Rectal smooth muscle tissue (tissue), 1 donor: ENCODE measurements around the gene MAP9.
A peak's percentile ranks its signal among the peaks of the same experiment; 100 is the strongest.

ENCODE experiments used
- H3K27ac ChIP-seq: one replicate; pipeline ENCODE4 v1.7.0; 2013; ENCODE audit warnings: low read depth, low read length, inconsistent platforms
- H3K27me3 ChIP-seq: one replicate; pipeline ENCODE4 v1.7.0; 2013; ENCODE audit warnings: low read length; ENCODE audit not compliant: control insufficient read depth, insufficient read depth
- H3K36me3 ChIP-seq: one replicate; pipeline ENCODE4 v1.7.0; 2013; ENCODE audit warnings: low read length; ENCODE audit not compliant: control insufficient read depth, insufficient read depth
- H3K4me1 ChIP-seq: one replicate; pipeline ENCODE4 v1.7.0; 2013; ENCODE audit warnings: low read length; ENCODE audit not compliant: control insufficient read depth, insufficient read depth
- H3K4me3 ChIP-seq: one replicate; pipeline ENCODE4 v1.7.0; 2013; ENCODE audit warnings: low read length
- H3K9ac ChIP-seq: one replicate; pipeline ENCODE4 v1.7.0; 2013; ENCODE audit warnings: low read length

Gene MAP9

DNA sequence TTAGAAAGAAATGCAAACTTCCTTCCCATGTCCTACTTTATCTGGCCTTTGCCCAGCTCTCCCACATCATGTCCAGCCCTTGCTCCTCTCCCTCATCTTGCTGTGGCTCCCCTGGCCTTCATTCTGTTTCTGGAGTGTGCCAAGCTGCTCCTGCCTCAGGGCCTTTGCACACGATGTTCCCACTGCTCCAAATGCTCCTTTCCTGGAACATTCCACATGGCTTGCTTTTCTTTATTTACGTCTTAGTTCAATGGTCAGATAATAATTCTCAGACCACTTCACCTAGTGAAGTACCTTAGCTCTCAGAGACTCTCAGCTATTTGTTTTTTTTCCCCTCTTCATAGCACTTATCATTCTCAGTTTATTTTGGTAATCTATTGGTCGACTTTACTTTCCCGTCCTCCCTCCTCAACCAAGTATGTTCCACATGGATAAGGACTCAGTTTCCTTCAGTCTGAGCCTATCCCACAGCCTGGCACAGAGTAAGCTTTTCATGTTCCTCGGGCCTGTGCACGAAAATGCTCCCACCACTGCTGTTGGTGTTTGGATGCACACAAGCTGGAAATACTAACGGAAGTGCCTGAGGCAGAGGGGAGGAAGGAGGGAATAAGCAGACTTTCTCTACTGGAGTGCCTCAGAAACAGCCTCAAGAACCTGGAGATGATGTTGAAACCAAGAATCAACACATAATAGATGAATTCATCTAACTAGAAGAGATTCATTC, 23.4 kb upstream of the MAP9 start:
- H3K27me3 ChIP-seq, result no peaks in the 10 kb centered on the region
- H3K9ac ChIP-seq, result no peak overlapping the region
- H3K4me3 ChIP-seq, result no peak overlapping the region
- H3K4me1 ChIP-seq, result peaks cover 2% of the 10 kb centered on the region
- no peaks in the 10 kb centered on the region for H3K36me3 ChIP-seq
- no peak overlapping the region for H3K27ac ChIP-seq

DNA sequence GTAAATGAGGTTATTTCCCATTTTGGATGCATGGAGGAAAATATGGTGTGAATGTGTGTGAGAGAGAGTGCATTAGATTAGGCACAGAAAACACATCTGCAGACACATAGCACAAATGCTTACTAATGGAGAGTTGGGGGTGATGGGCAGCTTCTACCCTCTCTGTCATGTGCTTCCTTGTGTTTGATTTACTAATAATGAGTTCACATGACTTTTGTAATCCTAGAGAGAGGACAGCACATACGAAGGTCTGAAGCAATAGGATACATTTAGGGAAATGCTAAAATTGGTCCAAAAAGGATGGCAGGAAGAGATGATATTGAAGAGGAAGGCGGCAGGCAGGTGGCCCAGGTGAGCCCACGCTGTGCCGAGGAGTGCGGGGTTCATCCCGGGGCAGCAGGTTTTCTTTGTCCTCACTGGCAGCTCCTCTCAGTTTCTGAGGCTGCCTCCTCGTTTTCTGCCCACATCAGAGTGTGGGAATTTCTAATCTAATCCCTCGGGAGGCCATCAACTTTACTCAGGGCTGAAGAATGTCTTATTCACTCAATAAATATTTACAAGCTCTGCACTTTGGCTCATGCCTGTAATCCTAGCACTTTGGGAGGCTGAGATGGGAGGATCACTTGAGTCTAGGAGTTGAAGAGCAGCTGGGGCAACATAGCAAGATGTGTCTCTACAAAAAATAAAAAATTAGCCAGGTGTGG, 15.9 kb upstream of the MAP9 start:
- no peaks in the 10 kb centered on the region for H3K27me3 ChIP-seq
- no peaks in the 10 kb centered on the region for H3K36me3 ChIP-seq
- no peak overlapping the region for H3K4me3 ChIP-seq
- no peak overlapping the region for H3K27ac ChIP-seq
- no peaks in the 10 kb centered on the region for H3K4me1 ChIP-seq
- no peak overlapping the region for H3K9ac ChIP-seq

DNA sequence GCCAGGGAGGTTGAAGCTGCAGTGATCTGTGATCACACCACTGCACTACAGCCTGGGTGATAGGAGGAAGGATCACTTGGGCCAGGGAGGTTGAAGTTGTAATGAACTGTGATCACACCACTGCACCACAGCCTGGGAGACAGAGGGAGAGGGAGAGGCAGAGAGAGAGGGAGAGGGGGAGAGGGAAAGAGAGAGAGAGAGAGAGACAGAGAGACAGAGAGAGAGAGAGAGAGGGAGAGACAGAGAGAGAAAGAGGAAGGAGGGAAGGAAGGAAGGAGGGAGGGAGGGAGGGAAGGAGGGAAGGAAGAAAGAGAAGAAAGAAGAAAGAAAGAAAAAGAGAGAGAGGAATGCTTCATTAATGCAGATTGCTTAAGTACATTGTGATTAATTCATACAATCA, 15.2 kb upstream of the MAP9 start:
- Histone ChIP-seq H3K36me3 (no peaks in the 10 kb centered on the region), H3K4me1 (no peaks in the 10 kb centered on the region), H3K9ac (no peak overlapping the region), H3K4me3 (no peak overlapping the region), H3K27ac (no peak overlapping the region), H3K27me3 (no peaks in the 10 kb centered on the region)

DNA sequence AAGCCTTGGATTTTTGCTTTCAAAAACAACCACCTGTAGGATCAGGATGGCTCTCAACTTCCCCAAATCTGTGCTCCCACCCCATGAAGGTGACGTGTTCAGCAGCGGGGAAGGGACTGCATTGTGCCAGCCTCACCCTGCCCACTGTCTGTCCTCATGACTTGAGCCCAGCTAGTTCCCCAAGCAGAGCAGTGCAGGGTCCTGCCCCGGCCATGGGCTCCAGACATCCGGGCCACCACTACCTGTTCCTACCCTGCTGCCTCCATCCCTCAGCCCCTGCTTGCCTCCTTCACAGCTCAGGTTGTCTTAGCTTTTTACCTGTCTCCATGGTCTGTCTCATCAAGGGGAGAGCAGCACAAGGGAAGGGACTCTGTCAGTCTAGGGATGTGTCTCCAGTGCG, 11.4 kb upstream of the MAP9 start:
- Histone ChIP-seq H3K9ac (no peak overlapping the region), H3K36me3 (no peaks in the 10 kb centered on the region), H3K27ac (no peak overlapping the region), H3K4me1 (no peaks in the 10 kb centered on the region), H3K27me3 (no peaks in the 10 kb centered on the region), H3K4me3 (no peak overlapping the region)

DNA sequence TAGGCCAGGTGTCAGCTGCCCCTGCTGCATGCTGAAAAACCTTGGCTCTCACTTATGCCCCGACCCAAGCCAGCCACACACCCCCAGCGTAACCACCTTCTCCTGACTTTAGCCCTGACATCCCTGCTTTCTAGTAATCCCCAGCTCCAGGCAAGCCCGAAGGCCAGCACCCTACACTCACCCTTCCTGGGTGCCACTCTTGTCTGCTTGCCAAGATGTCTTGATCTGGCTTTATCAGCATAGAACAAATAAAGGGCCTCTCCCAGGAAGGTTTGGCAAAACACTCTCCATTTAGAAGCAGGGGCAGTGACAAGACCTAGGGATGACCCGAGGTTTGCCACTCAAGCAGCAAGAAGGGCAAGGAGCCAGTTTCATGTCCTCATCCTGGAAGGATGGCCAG, 6.8 kb upstream of the MAP9 start:
- H3K36me3 ChIP-seq, result no peaks in the 10 kb centered on the region
- no peak overlapping the region for H3K27ac ChIP-seq
- H3K4me3 ChIP-seq, result no peak overlapping the region
- H3K27me3 ChIP-seq, result no peaks in the 10 kb centered on the region
- no peaks in the 10 kb centered on the region for H3K4me1 ChIP-seq
- no peak overlapping the region for H3K9ac ChIP-seq

DNA sequence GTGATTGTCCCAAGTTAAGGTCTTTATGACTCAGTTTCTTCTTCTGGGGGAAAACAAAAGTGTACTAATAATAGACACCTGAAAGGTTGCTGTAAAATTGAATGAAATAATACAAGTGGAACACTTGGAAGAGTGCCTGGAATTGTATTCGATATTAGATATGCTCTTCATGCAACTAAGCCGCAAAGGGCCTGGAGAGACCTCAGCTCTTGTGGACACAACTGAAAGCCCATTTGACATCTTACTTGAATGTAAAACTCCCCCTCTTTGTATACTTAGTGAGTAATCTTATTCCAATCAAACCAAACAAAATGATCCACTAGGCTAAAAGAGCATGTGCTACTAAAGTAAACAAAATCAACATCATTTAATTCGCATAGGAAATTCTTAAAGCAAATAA, 511 bp upstream of the MAP9 start:
- H3K4me3 ChIP-seq, result peak overlapping the region; percentile 67
- H3K4me1 ChIP-seq, result no peaks in the 10 kb centered on the region
- no peak overlapping the region for H3K9ac ChIP-seq
- no peak overlapping the region for H3K27ac ChIP-seq
- H3K27me3 ChIP-seq, result no peaks in the 10 kb centered on the region
- H3K36me3 ChIP-seq, result no peaks in the 10 kb centered on the region

DNA sequence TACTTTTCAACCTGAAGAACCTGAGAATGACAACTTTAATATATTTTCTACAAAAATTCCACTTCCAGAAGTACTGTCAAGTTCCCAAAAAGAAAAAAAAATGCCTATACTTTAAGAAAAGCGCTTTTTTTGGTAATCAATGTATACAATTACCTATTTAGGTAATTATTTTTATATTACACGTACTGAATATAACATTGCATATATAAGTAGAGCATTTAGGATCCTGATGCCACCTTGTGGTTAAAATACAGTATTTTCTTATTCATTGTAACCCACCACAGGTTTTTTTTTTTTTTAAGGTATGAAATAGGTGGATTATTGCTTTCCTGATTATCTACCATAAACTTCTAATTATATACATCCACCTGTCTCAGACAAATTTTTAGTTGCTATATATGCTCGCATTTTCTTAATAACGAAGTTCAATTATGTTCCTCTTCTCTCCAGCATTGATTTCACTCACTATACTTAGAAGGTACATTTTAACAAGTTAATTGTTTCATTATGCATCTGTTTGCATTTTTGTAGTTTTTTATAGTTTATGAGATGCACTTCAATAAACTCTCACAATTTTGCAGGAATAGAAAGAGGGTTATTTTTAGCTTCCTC, 5.2 kb downstream of the MAP9 start:
- Histone ChIP-seq H3K27ac (no peak overlapping the region), H3K4me3 (no peak overlapping the region), H3K9ac (no peak overlapping the region)

DNA sequence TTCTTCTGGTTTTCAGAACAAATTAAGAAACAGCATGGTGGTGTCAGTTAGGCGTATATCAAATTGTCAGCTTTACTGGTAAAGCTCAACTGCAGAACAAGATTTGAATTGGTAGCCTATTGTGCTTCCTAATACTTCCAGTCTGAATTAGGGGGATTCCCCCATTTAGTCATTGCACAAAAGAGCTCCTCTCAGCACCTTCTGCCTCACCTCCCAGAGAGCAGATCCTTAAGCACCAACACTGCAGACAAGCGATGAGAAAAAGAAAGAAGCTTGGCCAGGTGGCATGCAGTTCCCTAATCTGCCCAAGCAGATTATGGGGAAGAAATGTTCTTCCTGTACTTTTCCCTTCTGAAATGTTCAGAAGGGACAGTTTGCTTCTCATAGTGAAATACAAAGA, 9.2 kb downstream of the MAP9 start:
- H3K27ac ChIP-seq, result no peak overlapping the region
- no peaks in the 10 kb centered on the region for H3K27me3 ChIP-seq
- no peaks in the 10 kb centered on the region for H3K4me1 ChIP-seq
- no peak overlapping the region for H3K4me3 ChIP-seq
- no peaks in the 10 kb centered on the region for H3K36me3 ChIP-seq
- H3K9ac ChIP-seq, result no peak overlapping the region

More for the DNA sequence above, 5.2 kb downstream of the MAP9 start:
- Histone ChIP-seq H3K27me3 (no peaks in the 10 kb centered on the region), H3K36me3 (no peaks in the 10 kb centered on the region), H3K4me1 (no peaks in the 10 kb centered on the region)

DNA sequence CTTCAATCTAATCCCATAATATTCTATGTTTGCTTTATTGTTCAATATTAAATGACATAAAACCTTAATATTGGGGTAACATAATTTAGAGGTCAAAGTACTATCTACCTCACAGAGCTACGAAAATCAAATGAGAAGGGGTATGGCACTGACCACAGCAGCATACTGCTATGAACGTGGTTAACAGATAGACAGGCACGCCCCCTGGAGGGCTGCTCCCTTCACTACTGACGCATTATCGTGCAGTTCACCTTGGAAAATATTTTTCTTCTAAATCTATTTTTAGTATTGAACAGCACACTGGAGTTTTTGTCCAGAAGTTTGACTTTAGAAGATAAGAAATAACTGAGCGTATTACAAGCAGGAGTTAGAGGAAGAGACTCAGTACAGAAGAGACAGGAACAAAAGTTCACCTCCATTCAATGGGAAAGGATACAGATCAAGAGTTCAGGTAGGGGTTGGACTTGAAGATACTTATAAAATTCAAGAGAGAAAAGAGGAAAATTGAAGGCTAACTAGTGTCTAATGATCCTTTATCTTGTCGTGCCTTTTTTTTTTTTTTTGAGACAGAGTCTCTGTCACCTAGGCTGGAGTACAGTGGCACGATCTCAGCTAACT, 22.7 kb downstream of the MAP9 start:
- no peak overlapping the region for H3K27ac ChIP-seq
- no peaks in the 10 kb centered on the region for H3K27me3 ChIP-seq
- no peak overlapping the region for H3K9ac ChIP-seq
- H3K36me3 ChIP-seq, result no peaks in the 10 kb centered on the region
- H3K4me1 ChIP-seq, result no peaks in the 10 kb centered on the region
- no peak overlapping the region for H3K4me3 ChIP-seq

DNA sequence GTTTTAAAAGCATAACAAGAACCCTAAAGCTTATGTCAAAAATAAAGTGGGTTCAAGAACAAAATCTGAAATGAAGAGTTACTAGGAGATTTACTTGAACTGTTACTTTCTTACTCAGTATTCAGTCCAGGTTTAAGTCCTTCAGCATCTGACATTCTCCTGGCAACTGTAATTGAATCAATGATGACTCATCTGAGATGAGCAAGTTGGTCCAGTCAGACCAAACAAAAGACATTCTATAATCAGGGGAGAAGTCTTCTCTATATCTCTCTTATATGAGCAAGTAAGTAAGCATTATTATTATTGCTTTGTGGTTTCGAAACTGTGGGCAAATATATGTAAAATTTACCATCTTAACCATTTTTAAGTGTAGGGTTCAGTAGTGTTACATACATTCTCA, 34.6 kb downstream of the MAP9 start:
- H3K9ac ChIP-seq, result no peak overlapping the region
- no peaks in the 10 kb centered on the region for H3K4me1 ChIP-seq
- no peak overlapping the region for H3K27ac ChIP-seq
- no peaks in the 10 kb centered on the region for H3K27me3 ChIP-seq
- no peaks in the 10 kb centered on the region for H3K36me3 ChIP-seq
- no peak overlapping the region for H3K4me3 ChIP-seq

DNA sequence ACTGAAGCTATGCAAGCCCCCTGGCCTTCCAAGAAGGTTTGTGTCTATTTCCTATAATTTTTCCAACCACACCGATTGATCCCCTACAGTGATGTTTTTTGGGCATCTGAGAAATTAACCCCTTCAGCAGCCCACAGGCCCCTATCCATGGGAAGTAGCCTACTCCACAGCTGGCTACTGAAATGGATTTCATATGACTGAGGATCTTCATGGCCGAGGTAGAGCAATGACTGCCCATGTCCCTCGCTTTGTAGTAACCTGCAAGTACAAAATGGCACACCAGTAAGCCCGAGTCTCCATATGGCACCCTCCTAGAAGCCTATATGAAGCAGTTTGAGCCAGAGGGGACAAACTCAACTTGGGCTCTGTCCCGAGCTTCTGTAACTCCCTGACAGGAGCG, 36.8 kb downstream of the MAP9 start:
- no peak overlapping the region for H3K9ac ChIP-seq
- no peaks in the 10 kb centered on the region for H3K27me3 ChIP-seq
- H3K4me1 ChIP-seq, result no peaks in the 10 kb centered on the region
- no peak overlapping the region for H3K4me3 ChIP-seq
- H3K27ac ChIP-seq, result no peak overlapping the region
- H3K36me3 ChIP-seq, result no peaks in the 10 kb centered on the region

DNA sequence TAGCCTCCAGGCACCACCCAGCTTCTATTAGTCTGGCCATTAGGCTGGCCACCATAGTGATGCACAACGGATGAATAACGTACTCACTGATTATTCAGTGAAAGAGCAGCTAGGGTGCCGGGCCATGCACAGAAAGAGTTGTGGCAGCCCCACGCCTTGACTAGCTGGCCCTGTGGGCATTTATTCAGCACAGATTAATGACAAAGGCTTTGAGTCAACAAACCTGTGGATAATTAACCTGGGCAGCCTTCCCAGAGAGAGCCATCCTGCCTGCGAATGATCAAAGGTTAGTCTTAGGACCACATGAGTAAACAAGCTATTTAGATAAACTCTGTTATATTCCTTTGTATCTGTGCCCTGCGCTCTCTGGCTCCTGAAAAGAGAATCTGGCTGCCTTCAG, 37.2 kb downstream of the MAP9 start:
- no peak overlapping the region for H3K9ac ChIP-seq
- no peak overlapping the region for H3K4me3 ChIP-seq
- no peaks in the 10 kb centered on the region for H3K36me3 ChIP-seq
- H3K4me1 ChIP-seq, result no peaks in the 10 kb centered on the region
- H3K27me3 ChIP-seq, result no peaks in the 10 kb centered on the region
- no peak overlapping the region for H3K27ac ChIP-seq
